ENCODE measurements around the gene GRK4.
A peak's percentile ranks its signal among the peaks of the same experiment; 100 is the strongest.
"Not testable (repeated sequence)": the region's sequence is repeated elsewhere in the genome, so short reads cannot be mapped to it uniquely, and the experiment has no call there.

GRK4 gene

DNA sequence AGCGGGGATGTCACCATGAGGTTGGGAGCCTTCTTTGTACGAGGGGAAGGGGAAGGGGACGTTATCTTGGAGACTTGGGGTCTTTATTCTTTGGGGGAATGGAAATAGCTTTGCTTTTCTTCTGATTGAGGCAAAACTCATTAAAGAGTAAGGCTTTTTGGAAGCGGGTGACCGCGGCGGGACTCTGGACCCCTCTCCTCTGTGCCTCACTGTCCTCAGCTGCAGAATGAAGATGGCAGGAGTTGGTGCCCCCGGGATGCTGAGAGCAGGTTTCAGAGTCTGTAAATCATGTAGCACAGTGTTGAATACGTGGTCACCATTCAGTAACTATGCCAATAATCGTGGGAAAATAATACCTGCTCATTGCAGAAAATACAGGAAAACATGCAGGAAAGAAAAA, 78.9 kb downstream of the GRK4 start:
- TF ChIP-seq, protein P1, sequence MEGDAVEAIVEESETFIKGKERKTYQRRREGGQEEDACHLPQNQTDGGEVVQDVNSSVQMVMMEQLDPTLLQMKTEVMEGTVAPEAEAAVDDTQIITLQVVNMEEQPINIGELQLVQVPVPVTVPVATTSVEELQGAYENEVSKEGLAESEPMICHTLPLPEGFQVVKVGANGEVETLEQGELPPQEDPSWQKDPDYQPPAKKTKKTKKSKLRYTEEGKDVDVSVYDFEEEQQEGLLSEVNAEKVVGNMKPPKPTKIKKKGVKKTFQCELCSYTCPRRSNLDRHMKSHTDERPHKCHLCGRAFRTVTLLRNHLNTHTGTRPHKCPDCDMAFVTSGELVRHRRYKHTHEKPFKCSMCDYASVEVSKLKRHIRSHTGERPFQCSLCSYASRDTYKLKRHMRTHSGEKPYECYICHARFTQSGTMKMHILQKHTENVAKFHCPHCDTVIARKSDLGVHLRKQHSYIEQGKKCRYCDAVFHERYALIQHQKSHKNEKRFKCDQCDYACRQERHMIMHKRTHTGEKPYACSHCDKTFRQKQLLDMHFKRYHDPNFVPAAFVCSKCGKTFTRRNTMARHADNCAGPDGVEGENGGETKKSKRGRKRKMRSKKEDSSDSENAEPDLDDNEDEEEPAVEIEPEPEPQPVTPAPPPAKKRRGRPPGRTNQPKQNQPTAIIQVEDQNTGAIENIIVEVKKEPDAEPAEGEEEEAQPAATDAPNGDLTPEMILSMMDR (IDR thresholded peaks at IDR 0.05; ENCODE audit: insufficient read depth, low read depth, low read length, missing control alignments): no peak
- no peak overlapping the region for H3K4me3 ChIP-seq (ENCODE audit: low read length)
- DNase-seq (ENCODE audit: low read depth): no peak

DNA sequence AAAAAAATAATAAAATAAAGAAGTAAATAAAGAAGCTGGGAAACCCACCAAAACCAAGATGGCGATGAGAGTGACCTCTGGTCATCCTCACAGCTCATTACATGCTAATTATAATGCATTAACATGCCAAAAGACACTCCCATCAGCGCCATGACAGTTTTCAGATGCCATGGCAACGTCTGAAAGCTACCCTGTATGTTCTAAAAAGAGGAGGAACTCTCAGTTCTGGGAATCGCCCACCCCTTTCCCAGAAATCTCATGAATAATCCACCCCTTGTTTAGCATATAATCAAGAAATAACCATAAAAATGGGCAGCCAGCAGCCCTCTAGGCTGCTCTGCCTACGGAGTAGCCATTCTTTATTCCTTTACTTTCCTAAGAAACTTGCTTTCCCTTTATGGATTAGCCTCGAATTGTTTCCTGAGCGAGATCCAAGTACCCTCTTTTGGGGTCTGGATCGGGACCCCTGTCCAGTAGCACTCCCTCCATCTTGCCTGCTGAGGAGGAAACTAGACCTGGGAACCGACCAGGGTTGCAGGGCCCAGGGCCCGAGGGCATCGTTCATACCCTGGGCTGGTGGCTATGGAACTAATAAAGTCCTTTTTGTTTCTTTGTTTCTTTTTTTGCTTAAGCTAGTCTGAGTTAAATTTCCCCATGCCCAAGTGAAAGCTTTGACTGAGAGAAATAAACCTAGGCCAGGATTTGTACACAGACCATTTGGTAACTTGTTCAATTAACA, 80.1 kb downstream of the GRK4 start:
- DNase-seq (ENCODE audit: low read depth): no peak
- H3K4me3 ChIP-seq (ENCODE audit: low read length): no peak overlapping the region
- TF ChIP-seq, protein P1 (IDR thresholded peaks at IDR 0.05; ENCODE audit: insufficient read depth, low read depth, low read length, missing control alignments): no peak

DNA sequence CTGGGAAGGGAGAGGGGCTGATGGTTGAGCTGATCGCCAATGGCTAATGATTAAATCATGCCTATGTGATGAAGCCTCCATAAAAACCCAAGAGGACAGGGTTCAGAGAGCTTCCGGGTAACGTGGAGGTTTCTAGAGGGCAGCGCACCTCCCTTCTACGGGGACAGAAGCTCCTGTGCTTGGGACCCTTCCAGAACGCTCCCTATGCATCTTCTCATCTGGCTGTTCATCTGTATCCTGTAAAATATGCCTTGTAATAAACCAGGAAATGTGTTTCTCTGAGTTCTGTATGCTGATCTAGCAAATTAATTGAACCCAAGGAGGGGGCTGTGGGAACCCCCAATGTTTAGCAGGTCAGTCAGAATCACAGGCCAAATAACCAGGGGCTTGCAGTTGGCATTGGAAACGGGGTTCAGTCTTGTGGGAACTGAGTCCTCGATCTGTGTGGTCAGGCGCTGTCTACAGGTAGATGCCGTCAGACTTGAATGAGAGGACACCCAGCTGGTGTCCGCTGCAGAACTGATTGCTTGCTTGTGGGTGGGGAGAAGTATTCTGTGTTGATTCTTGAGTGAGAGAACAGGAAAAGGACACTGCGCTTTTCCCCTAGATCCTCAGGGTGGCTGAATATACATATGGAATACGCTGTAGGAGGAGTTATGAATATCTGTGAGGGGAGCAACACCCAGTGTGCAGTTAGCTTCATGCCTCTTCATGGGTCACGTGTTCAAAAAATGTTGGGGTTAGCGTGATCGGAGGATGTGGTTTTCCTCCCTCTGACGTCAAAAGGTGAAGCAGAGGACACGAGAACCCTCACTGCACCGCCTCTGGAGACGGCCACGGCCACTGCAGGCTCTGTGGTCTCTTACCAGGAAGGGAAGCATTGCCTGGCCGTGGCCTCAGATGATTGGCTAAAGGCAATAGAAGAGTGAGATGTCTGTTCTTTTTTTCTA, 81.8 kb downstream of the GRK4 start:
- no peak overlapping the region for H3K4me3 ChIP-seq (ENCODE audit: low read length)
- DNase-seq (ENCODE audit: low read depth): no peak
- TF ChIP-seq, protein P1 (IDR thresholded peaks at IDR 0.05; ENCODE audit: insufficient read depth, low read depth, low read length, missing control alignments): no peak

DNA sequence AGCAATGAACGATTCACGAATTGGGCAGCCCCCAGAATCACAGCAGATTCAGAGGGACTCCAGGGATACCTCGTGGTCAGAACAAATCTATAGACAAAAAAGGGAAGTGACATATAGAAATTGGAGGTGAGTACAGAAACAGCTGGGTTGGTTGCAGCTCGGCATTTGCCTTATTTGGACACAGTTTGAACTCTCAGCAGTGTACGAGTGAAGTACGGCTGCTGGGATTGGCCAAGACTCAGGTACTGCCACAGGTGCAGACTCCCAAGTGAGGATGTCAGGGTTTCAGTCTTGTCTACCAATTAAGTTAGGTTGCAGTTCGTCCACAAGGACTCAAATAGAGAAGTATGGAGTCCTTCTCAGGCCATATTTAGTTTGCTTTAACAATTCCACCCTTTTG, 82.8 kb downstream of the GRK4 start:
- no peak for DNase-seq (ENCODE audit: low read depth)
- TF ChIP-seq, protein P1 (IDR thresholded peaks at IDR 0.05; ENCODE audit: insufficient read depth, low read depth, low read length, missing control alignments): no peak
- H3K4me3 ChIP-seq (ENCODE audit: low read length): no peak overlapping the region

DNA sequence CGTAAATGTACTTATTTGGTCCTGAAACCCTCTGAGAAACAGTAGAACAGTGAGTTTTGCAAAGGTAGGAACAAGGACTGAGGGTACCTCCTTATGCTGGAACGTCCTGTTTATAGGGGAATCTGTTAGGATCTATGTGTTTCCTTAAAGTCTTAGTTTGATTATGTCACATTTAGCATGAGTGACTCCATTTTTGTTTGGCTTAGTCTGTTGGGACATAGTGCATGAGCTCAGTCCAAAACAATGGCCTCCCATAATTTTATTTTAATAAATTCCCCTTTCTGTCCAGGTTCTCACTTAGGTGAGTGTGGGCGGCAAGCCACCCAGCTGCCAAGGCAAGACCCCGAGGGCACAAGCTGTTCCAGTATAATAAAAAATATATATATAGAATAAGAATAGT, 83.3 kb downstream of the GRK4 start:
- DNase-seq (ENCODE audit: low read depth): no peak
- TF ChIP-seq, protein P1 (IDR thresholded peaks at IDR 0.05; ENCODE audit: insufficient read depth, low read depth, low read length, missing control alignments): no peak
- no peak overlapping the region for H3K4me3 ChIP-seq (ENCODE audit: low read length)

DNA sequence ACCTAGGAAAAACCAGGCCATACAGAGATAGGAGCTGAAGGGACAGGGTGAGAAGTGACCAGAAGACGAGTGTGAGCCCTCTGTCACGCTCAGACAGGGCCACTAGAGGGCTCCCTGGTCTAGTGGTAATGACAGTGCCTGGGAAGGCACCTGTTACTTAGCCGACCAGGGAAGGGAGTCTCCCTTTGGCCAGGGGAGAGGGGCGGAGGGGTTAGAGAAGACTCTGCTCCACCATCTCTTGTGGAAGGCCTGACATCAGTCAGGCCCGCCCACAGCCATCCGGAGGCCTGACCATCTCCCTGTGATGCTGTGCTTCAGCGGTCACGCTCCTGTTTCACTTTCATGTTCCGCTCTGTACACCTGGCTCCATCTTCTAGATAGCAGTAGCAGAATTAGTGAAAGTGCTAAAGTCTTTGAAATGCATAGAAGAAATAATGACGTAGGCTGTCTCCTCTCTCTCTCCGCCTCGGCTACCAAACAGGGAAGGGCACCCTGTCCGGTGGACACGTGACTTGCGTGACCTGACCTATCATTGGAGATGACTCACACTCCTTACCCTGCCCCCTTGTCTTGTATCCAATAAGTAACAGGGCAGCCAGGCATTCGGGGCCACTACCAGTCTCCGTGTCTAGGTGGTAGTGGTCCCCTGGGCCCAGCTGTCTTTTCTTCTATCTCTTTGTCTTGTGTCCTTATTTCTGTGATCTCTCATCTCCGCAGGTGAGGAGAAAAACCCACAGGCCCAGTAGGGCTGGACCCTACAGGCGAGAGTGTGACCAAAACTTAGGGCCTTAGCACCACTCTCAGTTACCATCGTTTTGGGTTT, 84.3 kb downstream of the GRK4 start:
- DNase-seq (ENCODE audit: low read depth): peak; percentile 63
- H3K4me3 ChIP-seq (ENCODE audit: low read length): no peak overlapping the region
- TF ChIP-seq, protein P1 (IDR thresholded peaks at IDR 0.05; ENCODE audit: insufficient read depth, low read depth, low read length, missing control alignments): peak; percentile 87

DNA sequence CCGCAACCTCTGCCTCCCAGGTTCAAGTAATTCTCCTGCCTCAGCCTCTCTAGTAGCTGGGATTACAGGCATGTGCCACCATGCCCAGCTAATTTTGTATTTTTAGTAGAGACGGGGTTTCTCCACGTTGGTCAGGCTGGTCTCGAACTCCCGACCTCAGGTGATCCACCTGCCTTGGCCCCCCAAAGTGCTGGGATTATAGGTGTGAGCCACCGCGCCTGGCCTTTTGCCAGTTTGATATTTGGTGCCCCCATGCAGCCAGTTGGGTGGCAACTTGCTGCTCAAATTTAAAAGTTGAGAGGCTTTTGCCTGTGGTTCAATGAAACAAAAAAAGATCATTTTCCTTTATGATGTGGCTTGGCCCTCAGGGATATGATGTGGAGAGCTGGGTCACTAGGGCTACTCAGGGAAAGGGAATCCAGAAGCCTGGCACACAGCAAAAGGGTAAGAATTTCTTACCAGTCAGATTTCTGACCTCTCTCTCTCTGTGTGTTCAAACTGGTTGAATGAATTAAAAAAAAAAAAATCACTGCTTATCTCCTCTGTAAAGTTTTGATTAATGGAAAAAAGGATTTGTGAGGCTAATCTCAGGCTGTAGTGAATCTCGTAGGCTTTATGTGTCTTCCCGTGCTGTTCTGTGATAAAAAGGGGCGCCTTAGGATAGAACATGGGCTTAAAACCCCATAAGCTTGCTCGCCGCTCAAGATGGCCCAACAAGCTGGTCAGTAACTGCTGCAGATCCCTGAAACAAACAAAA, 87.9 kb downstream of the GRK4 start:
- H3K4me3 ChIP-seq (ENCODE audit: low read length); DNase-seq (ENCODE audit: low read depth): not testable (repeated sequence)
